ENCODE data around the gene TMEM61.
"Not testable (repeated sequence)": the region's sequence is repeated elsewhere in the genome, so short reads cannot be mapped to it uniquely, and the experiment has no call there.

The TMEM61 gene

GRCh38 chr1:54996869-54997710 lies 16.7 kb downstream of the TMEM61 start:
- no peak overlapping the region for H3K4me3 ChIP-seq (ENCODE audit: low read depth, low read length)
- DNase-seq (ENCODE audit: low read depth), result no peak

GRCh38 chr1:54997711-54997986 lies 17.2 kb downstream of the TMEM61 start:
- no peak overlapping the region for H3K4me3 ChIP-seq (ENCODE audit: low read depth, low read length)
- no peak for DNase-seq (ENCODE audit: low read depth)

GRCh38 chr1:54998100-54998499 lies 17.7 kb downstream of the TMEM61 start:
- no peak overlapping the region for H3K4me3 ChIP-seq (ENCODE audit: low read depth, low read length)
- DNase-seq (ENCODE audit: low read depth), result no peak

- H3K4me3 ChIP-seq (ENCODE audit: low read depth, low read length), result no peak within 1 kb of the TSS
- no peak for DNase-seq (ENCODE audit: low read depth)
These were observed 18.2 kb downstream of the TMEM61 start, which contains the start of gene BSND for GRCh38 chr1:54998677-54999076. Gene BSND, plus strand, starts transcription at chr1:54998933. Its CDS starts 254 bp downstream, at chr1:54999187.

- no peak for DNase-seq (ENCODE audit: low read depth)
- no peak overlapping the region for H3K4me3 ChIP-seq (ENCODE audit: low read depth, low read length)
These were observed 20.0 kb downstream of the TMEM61 start for GRCh38 chr1:55000110-55001085.

GRCh38 chr1:55001311-55001710 lies 20.9 kb downstream of the TMEM61 start:
- no peak for DNase-seq (ENCODE audit: low read depth)
- H3K4me3 ChIP-seq (ENCODE audit: low read depth, low read length), result no peak overlapping the region

- no peak for DNase-seq (ENCODE audit: low read depth)
- no peak overlapping the region for H3K4me3 ChIP-seq (ENCODE audit: low read depth, low read length)
These were observed 22.3 kb downstream of the TMEM61 start for GRCh38 chr1:55002686-55003085.

- no peak for DNase-seq (ENCODE audit: low read depth)
- H3K4me3 ChIP-seq (ENCODE audit: low read depth, low read length), result no peak overlapping the region
These were observed 25.1 kb downstream of the TMEM61 start for GRCh38 chr1:55005351-55006140.

- H3K4me3 ChIP-seq (ENCODE audit: low read depth, low read length), result no peak overlapping the region
- DNase-seq (ENCODE audit: low read depth), result no peak
These were observed 26.5 kb downstream of the TMEM61 start for GRCh38 chr1:55006931-55007330.

- no peak overlapping the region for H3K4me3 ChIP-seq (ENCODE audit: low read depth, low read length)
- no peak for DNase-seq (ENCODE audit: low read depth)
These were observed 27.2 kb downstream of the TMEM61 start for GRCh38 chr1:55007625-55008024.

- DNase-seq (ENCODE audit: low read depth), result no peak
- H3K4me3 ChIP-seq (ENCODE audit: low read depth, low read length), result no peak overlapping the region
These were observed 29.9 kb downstream of the TMEM61 start for GRCh38 chr1:55010194-55010886.

- H3K4me3 ChIP-seq (ENCODE audit: low read depth, low read length), result no peak overlapping the region
- DNase-seq (ENCODE audit: low read depth), result no peak
These were observed 30.4 kb downstream of the TMEM61 start for GRCh38 chr1:55010887-55011217.

GRCh38 chr1:55012661-55013060 lies 32.2 kb downstream of the TMEM61 start:
- H3K4me3 ChIP-seq (ENCODE audit: low read depth, low read length), result no peak overlapping the region
- DNase-seq (ENCODE audit: low read depth), result no peak

- DNase-seq (ENCODE audit: low read depth), result no peak
- no peak overlapping the region for H3K4me3 ChIP-seq (ENCODE audit: low read depth, low read length)
These were observed 34.7 kb downstream of the TMEM61 start for GRCh38 chr1:55015123-55015522.

GRCh38 chr1:55015731-55016620 lies 35.5 kb downstream of the TMEM61 start:
- no peak overlapping the region for H3K4me3 ChIP-seq (ENCODE audit: low read depth, low read length)
- no peak for DNase-seq (ENCODE audit: low read depth)

GRCh38 chr1:55018395-55018794 lies 38.0 kb downstream of the TMEM61 start:
- H3K4me3 ChIP-seq (ENCODE audit: low read depth, low read length), result no peak overlapping the region

GRCh38 chr1:55021942-55022546 lies 41.6 kb downstream of the TMEM61 start:
- DNase-seq (ENCODE audit: low read depth), result peak; percentile 38
- H3K4me3 ChIP-seq (ENCODE audit: low read depth, low read length), result no peak overlapping the region

More at GRCh38 chr1:55018395-55018794, 38.0 kb downstream of the TMEM61 start:
- DNase-seq (ENCODE audit: low read depth), result no peak

GRCh38 chr1:55024163-55024562 lies 43.7 kb downstream of the TMEM61 start:
- H3K4me3 ChIP-seq (ENCODE audit: low read depth, low read length); DNase-seq (ENCODE audit: low read depth): not testable (repeated sequence)
